ENCODE data around the gene MRC1. TPM values are rescaled to one million over a fixed set of nuclear protein-coding genes. Genes with fewer than 3 reads are reported as not detected.

MRC1 gene
- total RNA-seq, 6 donors from 2014 or later: 77.4 to 493 (median 121) TPM

DNA sequence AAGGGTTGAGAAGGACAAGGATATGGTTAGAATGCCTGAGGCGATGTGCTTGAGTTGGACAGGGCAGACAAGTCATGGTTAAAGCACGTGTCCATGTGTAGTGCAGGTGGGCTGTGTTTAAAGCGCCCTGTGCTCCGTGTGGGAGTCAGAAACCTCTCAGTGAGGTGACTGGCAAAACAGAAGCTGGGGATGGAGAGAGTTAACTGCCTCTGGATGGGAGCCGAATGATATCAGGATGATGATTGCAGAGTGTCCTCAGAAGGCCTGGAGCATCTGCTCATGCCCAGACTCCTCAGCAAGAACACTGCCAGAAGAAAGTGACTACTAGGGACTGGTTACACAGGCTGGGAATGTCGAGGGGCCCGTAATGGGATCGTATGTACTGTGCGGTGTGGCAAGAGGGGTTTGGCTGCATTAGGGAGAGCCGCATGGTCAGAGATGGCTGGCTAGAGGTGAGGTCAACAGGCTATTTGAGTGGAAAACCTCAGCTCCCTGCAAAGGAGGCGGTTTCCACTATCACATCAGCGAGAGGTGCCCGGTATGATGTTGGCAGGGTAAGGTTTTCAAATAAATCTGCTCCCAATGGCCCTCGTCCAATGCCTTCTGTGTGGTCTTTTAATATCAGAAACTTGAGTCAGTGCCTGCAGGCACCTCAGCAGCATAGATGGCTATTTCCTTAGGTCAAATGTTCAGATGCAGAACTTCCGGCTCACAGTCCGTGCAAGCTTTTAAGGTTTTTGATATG is 26.1 kb upstream of the MRC1 start:
- no peak overlapping the region for H3K27ac ChIP-seq
- DNase-seq (no peak), ATAC-seq (ENCODE audit: low FRiP score in 2 of 2) (peak; percentile 31 to 61)
- H3K4me1 ChIP-seq: peaks cover 0 to 20% (median 3%) of the 10 kb centered on the region in 4 donors
- no peak overlapping the region for H3K4me3 ChIP-seq
- H3K36me3 ChIP-seq: no peaks in the 10 kb centered on the region
- TF ChIP-seq EP300 (IDR thresholded peaks at IDR 0.05) (no peak), POLR2A (IDR thresholded peaks at IDR 0.05) (no peak), POLR2AphosphoS5 (IDR thresholded peaks at IDR 0.05) (no peak)
- TF ChIP-seq, protein P1, sequence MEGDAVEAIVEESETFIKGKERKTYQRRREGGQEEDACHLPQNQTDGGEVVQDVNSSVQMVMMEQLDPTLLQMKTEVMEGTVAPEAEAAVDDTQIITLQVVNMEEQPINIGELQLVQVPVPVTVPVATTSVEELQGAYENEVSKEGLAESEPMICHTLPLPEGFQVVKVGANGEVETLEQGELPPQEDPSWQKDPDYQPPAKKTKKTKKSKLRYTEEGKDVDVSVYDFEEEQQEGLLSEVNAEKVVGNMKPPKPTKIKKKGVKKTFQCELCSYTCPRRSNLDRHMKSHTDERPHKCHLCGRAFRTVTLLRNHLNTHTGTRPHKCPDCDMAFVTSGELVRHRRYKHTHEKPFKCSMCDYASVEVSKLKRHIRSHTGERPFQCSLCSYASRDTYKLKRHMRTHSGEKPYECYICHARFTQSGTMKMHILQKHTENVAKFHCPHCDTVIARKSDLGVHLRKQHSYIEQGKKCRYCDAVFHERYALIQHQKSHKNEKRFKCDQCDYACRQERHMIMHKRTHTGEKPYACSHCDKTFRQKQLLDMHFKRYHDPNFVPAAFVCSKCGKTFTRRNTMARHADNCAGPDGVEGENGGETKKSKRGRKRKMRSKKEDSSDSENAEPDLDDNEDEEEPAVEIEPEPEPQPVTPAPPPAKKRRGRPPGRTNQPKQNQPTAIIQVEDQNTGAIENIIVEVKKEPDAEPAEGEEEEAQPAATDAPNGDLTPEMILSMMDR (IDR thresholded peaks at IDR 0.05): no peak
- no peaks in the 10 kb centered on the region for H3K27me3 ChIP-seq
- no peaks in the 10 kb centered on the region for H3K9me3 ChIP-seq
- WGBS, 2 donors: 62 to 69% methylated on average over 15 to 16 of the region's 16 CpGs

DNA sequence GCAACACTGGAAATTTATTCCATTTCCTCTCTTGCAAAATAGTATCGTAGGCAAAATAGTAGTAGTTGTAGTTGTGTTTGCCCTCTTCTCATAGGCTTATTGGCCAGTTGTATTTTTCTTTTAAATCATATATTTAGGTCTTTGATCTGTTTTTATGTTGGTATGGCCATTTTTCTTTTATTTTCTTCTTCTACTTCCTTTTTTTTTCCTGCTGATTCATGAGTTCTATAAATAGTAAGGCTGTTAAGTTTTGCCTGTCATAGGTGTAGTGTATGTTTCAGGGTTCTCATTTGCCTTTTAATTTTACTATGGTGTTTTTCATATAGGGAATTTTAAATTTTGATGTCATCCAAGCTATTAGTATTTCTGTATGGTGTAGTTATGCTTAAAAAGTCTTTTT is 25.4 kb upstream of the MRC1 start:
- 24 to 25% methylated on average over 1 of the region's 1 CpG for WGBS, 2 donors
- Histone ChIP-seq H3K4me3 (no peak overlapping the region), H3K9me3 (no peaks in the 10 kb centered on the region), H3K27ac (no peak overlapping the region), H3K36me3 (no peaks in the 10 kb centered on the region), H3K4me1 (peaks cover 0 to 20% (median 3%) of the 10 kb centered on the region in 4 donors), H3K27me3 (no peaks in the 10 kb centered on the region)
- ATAC-seq (ENCODE audit: low FRiP score in 2 of 2) (no peak), DNase-seq (no peak)
- TF ChIP-seq POLR2A (IDR thresholded peaks at IDR 0.05) (no peak), POLR2AphosphoS5 (IDR thresholded peaks at IDR 0.05) (no peak), EP300 (IDR thresholded peaks at IDR 0.05) (no peak)
- TF ChIP-seq, protein P1 (IDR thresholded peaks at IDR 0.05): no peak

- TF ChIP-seq POLR2A (IDR thresholded peaks at IDR 0.05): no peak
- no peak for TF ChIP-seq EP300 (IDR thresholded peaks at IDR 0.05)
- no peak for TF ChIP-seq POLR2AphosphoS5 (IDR thresholded peaks at IDR 0.05)
- Histone ChIP-seq H3K36me3 (no peaks in the 10 kb centered on the region), H3K4me3 (no peak overlapping the region), H3K27me3 (no peaks in the 10 kb centered on the region), H3K4me1 (peaks cover 0 to 20% (median 3%) of the 10 kb centered on the region in 4 donors), H3K9me3 (no peaks in the 10 kb centered on the region), H3K27ac (peak overlapping the region in 2 of 4 donors; percentile 14 to 32)
- 63 to 81% methylated on average over 3 of the region's 3 CpGs for WGBS, 2 donors
- DNase-seq: no peak
- peak in 1 of 2 donors; percentile 59 for ATAC-seq (ENCODE audit: low FRiP score in 2 of 2)
These were observed 24.5 kb upstream of the MRC1 start for GRCh38 chr10:17784688-17785087.

DNA sequence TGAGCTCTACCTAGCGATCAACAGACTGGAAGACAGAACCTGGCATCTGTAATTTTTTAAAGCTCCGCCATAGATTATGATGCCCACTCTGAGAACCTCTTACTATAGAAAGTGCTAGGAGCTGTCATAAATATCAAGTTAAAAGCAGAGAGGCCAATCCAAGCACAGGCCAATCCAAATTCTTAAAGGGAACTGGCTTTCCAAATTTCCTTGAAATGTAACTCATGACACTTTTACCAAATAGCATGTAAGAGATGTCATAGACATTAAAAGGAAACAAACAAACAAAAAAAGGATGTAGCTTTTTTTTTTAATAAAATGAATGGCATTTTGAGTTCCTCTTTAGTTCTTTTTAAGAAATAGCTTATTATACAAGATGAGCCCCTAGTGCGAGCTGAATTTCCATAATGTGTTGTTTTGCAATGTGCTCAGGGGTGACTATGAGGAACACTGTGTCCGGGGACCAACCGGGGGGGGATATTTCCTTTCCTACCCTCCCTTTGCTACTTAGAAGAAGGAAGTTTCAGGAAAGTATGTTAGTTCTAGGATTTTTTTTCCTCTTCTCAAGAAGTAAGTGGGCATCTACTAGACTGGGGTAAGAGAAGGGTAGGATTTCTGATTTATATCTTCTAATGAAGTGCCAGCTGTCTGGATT is 23.7 kb upstream of the MRC1 start:
- Histone ChIP-seq H3K4me3 (no peak overlapping the region), H3K9me3 (no peaks in the 10 kb centered on the region), H3K4me1 (peaks cover 0 to 20% (median 3%) of the 10 kb centered on the region in 4 donors), H3K27ac (peak overlapping the region in 3 of 4 donors; percentile 5 to 40 (median 32)), H3K27me3 (no peaks in the 10 kb centered on the region), H3K36me3 (no peaks in the 10 kb centered on the region)
- peak in 1 of 2 donors; percentile 67 for DNase-seq
- TF ChIP-seq EP300 (IDR thresholded peaks at IDR 0.05) (peak in 2 of 4 donors; percentile 12 to 48), POLR2AphosphoS5 (IDR thresholded peaks at IDR 0.05) (no peak)
- WGBS, 2 donors: 59 to 63% methylated on average over 5 of the region's 5 CpGs
- ATAC-seq (ENCODE audit: low FRiP score in 2 of 2): peak; percentile 41 to 82

- TF ChIP-seq, protein P1 (IDR thresholded peaks at IDR 0.05): no peak
- TF ChIP-seq POLR2A (IDR thresholded peaks at IDR 0.05): no peak
- no peak for TF ChIP-seq EP300 (IDR thresholded peaks at IDR 0.05)
- TF ChIP-seq POLR2AphosphoS5 (IDR thresholded peaks at IDR 0.05): no peak
- H3K9me3 ChIP-seq: no peaks in the 10 kb centered on the region
- DNase-seq (peak; percentile 10 to 26), ATAC-seq (ENCODE audit: low FRiP score in 2 of 2) (peak; percentile 71 to 79)
- H3K27me3 ChIP-seq: no peaks in the 10 kb centered on the region
- no peak overlapping the region for H3K4me3 ChIP-seq
- H3K4me1 ChIP-seq: peaks cover 0 to 20% (median 3%) of the 10 kb centered on the region in 4 donors
- H3K36me3 ChIP-seq: no peaks in the 10 kb centered on the region
- WGBS, 2 donors: 77 to 89% methylated on average over 10 to 13 of the region's 13 CpGs
- H3K27ac ChIP-seq: peak overlapping the region in 1 of 4 donors; percentile 26
These were observed 21.8 kb upstream of the MRC1 start for GRCh38 chr10:17787087-17787961.
